ENCODE results near the gene GJC2.

The GJC2 gene

DNA sequence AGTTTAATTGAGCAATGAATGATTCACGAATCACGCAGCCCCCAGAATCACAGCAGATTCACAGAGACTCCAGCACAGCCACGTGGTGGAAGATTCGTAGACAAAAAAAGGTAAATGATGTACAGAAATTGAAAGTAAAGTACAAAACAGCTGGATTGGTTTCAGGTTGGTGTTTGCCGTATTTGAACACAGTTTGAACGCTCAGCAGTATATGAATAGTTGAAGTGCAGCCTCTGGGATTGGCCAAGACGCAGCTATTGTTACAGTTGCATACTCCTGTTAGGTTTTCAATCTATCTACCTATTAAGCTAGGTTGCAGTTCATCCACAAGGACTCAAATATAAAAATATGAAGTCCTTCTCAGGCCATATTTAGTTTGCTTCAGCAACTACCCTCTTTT, 37.6 kb upstream of the GJC2 start:
- in situ Hi-C loops (cut with HindIII; ENCODE audit: low sequenced_read_pairs) = no loop called here

DNA sequence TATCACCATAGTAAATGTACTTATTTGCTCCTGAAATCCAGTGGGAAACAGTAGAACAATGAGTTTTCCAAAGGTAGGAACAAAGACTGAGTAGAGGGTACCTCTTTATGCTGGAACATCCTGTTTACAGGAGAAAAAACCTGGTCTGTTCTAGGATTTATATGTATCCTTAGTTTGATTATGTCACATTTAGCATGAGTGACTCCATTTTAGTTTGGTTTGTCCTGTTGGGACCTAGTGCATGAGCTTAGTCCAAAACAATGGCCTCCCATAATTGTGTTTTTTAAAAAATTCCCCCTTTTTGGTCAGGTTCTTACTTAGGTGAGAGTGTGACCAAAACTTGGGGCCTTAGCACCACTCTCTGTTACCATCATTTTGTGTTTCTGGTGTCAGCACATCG, 37.1 kb upstream of the GJC2 start:
- in situ Hi-C loops (cut with HindIII; ENCODE audit: low sequenced_read_pairs) = no loop called here

DNA sequence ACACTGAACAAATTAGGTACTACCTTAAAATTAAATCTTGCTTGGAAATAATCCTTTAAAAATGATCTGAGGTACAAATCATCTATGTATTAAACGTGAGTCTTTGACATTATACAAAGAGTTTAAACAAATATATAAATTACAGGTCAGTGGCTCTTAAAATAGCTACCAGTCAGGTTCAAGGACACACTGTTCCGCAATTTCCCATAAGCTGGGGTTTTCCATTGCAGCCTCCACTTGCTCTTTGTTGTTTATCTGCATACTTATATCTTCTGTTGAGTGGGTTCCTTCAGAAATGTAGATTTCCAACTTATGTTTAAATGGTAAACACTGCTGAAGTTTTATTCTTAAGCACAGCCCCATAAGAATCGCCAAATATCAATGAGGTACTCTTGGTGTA, 34.9 kb upstream of the GJC2 start:
- in situ Hi-C loops (cut with HindIII; ENCODE audit: low sequenced_read_pairs) = no loop called here

DNA sequence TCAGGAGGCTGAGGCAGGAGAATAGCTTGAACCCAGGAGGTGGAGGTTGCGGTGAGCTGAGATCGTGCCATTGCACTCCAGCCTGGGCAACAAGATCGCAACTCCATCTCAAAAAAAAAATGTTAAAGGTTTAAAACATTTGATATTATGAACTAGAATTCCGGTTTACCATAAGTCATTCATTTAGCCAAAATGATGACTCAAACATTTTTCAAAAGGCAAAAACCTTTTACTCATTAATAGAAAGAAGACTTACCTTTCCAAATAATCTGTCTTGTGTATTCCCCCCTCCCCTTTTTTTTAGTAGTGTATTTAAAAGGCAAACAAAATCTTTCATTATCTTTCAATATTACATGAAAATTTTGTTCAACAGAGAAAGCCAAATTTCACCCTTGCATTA, 32.4 kb upstream of the GJC2 start:
- in situ Hi-C loops (cut with HindIII; ENCODE audit: low sequenced_read_pairs) = no loop called here

DNA sequence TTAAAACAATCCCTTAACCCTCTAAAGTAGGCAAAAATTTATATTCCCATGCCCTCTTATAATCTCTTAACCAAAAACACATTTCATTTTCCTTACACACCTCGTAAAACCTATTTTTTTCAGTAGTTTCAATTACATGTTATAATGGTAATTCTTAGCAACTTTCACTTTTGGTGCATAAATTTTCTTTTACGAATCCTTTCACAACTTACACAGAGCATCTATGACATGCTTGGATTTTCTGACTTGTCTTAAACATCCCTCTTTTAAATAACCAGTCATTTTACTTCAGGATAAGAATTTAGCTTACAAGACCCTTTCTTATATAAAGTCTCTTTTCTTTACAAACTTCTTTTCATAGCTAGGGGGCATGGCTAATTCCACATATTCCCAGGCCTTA, 31.7 kb upstream of the GJC2 start:
- in situ Hi-C loops (cut with HindIII; ENCODE audit: low sequenced_read_pairs) = no loop called here

DNA sequence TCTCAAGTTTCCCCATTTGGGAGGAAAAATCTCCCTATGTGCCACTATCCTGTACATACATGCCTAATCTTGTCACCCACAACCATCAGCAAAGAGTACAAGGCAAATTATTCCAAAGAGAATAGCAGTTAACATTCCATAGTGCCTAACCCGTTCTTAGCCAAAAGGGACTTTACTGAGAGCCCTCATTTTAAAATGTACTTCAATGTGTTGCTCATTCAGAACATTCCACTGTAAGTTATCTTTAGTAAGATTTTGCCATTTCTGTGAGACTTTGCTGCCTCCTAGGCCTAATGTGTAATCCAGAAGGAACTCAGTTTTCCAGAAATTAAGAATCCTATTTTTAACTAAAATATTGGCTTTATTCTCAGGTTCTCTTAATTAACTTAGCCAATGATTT, 29.4 kb upstream of the GJC2 start:
- in situ Hi-C loops (cut with HindIII; ENCODE audit: low sequenced_read_pairs) = no loop called here

DNA sequence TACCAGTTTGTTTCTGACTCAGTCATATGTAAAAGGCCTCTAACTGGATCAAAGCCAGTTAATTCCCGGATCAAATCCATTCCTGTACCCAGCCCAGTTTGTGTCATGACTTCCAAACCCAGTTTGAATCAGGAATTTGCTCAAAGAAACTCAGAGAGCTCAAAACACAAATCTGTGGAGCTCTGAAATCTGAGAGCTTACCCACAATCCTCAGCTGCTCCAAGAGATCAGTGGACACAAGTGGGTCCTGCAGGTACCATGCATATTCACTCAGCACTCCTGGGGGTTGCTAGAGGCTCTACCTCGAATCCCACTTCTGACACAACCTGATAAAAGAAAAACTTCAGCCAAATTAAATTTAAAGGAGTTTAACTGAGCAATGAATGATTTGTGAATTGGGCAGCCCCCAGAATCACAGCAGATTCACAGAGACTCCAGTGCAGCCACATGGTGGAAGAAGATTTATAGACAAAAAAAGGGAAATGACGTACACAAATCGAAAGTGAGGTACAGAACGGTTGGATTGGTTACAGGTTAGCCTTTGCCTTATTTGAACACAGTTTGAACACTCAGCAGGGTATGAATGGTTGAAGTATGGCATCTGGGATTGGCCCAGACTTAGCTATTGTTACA, 28.8 kb upstream of the GJC2 start:
- in situ Hi-C loops (cut with HindIII; ENCODE audit: low sequenced_read_pairs) = no loop called here

DNA sequence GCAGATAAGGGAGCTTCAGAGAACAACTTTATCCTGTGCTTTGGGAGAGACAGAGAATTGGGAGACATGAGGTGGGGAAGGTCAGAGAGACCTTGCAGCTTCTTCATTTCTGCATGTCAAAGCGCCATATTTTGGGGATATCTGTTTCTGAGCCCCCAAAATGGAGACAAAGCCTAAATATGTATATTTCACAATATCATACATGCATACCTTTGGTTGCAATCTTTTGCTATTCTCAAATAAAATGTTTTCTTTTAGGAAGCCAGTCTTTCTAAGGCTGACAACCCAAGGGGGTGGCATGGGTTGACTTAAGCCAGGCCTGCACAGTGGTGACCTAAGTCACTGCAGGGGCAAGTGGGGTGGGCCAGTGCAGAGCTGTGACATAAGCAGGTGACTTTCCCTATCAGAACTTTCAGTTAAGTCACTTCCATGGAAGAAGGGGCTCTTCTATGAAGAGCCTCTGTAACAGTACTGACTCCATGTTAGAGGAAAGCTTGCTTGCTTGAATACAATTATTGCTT, 26.7 kb upstream of the GJC2 start:
- in situ Hi-C loops (cut with HindIII; ENCODE audit: low sequenced_read_pairs) = no loop called here

DNA sequence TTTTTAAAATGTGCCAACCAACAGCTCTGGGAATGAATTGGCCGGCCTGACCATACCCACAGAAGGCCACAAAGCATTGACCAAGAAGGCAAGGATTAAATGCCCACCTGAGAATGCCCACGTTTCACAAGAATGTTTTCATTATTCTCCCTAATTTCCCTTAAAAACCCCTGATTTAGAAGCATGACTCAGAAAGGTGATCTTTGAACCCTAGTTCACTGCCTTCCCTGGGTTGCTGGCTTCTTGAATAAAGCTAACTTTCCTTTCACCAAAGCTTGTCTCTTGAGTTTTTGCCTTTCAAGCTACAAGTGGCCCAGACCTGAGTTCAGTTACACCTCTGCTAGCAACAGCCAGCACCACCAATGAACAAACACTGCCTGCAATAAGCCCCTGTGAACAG, 26.2 kb upstream of the GJC2 start:
- in situ Hi-C loops (cut with HindIII; ENCODE audit: low sequenced_read_pairs) = no loop called here

DNA sequence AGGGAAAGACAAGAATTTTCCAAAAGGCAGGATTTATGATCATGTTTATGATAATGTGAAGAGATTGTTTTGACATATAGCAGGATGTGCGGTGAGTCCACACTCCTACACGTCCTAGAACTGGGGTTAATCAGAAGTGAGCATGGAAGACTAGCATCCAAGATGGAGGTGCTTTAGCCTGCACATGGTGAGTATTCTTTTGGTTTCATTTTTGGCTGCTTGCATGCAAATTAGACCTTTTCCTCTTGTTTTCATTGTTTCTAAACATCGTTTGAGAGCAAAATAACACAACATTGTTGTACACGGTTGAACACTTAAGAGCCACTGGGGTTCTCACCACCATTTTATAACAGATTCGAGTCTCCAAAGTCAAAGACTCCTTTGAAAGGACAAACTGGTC, 24.5 kb upstream of the GJC2 start:
- in situ Hi-C loops (cut with HindIII; ENCODE audit: low sequenced_read_pairs) = no loop called here

DNA sequence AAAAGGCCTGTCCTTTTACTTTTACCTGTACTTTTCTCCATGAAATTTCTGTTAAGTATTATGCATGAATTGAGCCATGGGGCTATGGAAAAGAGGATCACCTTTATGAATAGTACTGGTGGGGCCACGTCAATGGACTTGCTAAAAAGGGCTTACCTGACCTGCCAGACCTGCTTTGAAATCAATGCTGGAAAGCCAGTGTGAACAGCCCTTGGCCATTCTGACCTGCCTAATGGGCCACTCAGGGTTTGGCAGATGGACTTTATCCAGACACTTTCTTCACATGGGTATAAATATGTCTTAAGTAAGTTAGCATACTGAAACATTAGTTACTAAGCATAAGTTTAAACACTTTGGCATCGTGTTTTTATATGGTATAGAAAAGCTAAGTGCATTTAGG, 18.0 kb upstream of the GJC2 start:
- in situ Hi-C loops (cut with HindIII; ENCODE audit: low sequenced_read_pairs) = no loop called here

DNA sequence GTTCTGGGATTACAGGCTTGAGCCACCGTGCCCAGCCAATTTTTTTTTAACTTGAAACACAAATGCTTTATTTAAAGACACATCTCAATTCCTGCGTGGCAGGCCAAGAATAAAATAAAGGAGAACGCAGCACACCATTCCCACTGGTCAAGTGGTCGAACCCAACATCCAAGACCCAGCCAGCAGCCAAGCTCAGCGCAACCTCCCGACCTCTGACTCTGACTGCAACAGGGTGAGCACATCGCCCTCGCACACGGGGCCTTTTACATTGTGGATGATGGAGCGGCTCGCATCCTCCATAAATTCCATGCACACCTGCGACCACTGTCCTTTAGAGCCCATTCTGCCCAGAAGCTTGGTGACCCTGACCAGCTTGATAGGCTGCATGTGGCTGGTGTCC, 15.1 kb upstream of the GJC2 start:
- in situ Hi-C loops (cut with HindIII; ENCODE audit: low sequenced_read_pairs) = no loop called here

DNA sequence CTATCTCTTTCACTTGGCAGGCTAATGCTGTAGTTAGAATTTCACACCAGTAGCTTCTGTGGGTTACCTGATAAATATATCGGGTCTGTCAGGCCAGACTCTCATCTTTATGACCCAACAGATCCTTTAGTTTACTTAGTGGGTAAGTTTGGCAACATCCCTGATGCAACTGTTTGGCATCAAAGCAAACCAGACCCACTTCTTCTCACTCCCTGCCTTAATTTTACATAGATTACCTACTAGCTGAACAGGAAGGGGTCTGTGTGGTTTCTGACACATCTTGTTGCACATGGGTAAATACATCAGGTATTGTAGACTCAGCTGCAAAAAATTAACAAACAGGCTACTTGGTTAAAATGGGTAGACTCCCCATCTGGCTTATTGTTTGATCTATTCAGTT, 12.8 kb upstream of the GJC2 start:
- in situ Hi-C loops (cut with HindIII; ENCODE audit: low sequenced_read_pairs) = loop anchor here (5.0 kb wide), 1 partner anchor 50 kb away; no protein-coding TSS in a partner anchor

DNA sequence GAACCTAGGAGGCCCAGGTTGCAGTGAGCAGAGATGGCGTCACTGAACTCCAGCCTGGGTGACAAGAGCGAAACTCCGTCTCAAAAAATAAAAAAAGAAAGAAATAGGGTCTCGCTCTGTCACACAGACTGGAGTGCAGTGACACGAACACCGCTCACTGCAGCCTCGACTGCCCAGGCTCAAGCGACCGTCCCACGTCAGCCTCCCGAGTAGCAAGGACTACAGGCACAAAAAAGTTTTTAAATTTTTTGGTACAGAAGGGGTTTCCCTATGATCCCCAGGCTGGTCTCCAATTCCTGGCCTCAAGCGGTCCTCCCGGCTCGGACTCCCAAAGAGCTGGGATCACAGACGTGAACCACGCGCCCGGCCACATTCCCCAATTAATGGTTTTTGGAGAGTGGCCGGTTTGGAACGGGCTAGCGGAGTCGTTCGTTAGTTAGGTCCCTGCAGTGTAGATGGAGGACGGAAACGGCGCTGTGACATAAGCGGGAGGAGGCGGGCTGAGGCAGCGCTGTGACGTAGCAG, 10.3 kb upstream of the GJC2 start:
- in situ Hi-C loops (cut with HindIII; ENCODE audit: low sequenced_read_pairs) = loop anchor here (5.0 kb wide), 1 partner anchor 48 kb away; no protein-coding TSS in a partner anchor

DNA sequence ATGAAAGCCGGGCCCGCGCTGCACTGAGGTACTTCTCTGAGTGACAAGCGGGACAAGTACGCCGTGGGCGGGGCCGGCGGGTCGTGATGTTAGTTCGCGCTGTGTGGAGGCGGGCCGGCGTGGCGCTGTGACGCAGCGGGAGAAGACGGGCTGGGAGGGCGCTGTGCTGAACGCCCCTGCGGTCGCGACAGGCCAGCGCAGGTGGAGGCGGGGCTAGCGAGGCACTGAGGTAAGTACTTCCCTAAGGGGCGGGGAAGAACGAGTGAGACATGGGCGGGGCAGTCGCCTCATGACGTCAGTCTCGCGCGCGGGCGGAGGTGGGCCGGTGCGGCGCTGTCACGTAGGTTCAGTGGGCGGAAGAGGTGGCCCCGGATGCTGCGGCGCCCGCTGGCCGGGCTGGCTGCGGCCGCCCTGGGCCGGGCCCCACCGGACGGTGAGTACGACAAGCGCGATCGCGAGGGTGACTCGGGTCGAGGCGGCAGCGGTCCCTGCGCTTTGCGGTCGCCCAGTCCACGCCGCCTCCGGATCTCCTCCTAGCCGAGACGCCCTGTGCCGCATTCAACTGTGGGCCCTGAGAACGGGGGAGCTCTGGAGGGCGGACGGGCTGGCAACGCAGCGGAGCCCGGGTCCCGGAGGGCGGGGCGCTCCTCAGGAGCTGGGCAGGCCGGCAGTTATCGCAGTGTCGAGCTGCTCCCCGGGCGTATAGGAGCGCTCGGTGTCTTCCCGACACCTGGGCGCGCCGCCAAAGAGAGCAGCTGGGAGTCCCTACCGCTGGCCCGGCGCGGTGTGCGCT, 9.6 kb upstream of the GJC2 start, which contains the start of gene GUK1:
Gene GUK1 (plus strand): TSS at position 349 of the 793 bp plus-strand sequence. CDS start 24 bp downstream, at position 373.
- in situ Hi-C loops (cut with HindIII; ENCODE audit: low sequenced_read_pairs) = loop anchor here (5.0 kb wide), 1 partner anchor 47 kb away; no protein-coding TSS in a partner anchor

DNA sequence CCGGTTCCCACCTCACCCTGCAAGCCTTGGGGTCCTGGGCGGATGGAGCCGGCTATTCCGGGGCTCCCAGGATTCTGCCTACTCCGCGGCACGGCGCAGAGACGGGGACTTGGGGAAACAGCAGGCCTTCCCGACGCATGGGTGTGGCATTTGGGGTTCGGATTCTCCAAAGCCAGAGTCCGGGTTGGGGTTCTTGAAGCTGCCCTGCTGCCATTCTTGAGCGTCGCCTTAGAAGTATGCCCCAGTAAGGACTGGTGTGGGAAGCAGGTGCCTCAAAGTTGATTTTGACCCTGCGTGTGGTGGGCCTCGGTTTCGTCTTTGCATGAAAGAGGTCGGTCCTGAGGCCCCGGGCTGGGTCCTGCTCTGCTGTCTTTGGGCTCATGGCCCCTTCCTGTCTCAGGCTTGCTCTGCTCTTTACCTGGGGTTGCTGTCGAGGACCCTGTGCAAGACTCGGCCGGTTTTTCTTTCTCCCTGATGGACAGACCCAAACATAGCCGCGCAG, 9.0 kb upstream of the GJC2 start:
- in situ Hi-C loops (cut with HindIII; ENCODE audit: low sequenced_read_pairs) = no loop called here

DNA sequence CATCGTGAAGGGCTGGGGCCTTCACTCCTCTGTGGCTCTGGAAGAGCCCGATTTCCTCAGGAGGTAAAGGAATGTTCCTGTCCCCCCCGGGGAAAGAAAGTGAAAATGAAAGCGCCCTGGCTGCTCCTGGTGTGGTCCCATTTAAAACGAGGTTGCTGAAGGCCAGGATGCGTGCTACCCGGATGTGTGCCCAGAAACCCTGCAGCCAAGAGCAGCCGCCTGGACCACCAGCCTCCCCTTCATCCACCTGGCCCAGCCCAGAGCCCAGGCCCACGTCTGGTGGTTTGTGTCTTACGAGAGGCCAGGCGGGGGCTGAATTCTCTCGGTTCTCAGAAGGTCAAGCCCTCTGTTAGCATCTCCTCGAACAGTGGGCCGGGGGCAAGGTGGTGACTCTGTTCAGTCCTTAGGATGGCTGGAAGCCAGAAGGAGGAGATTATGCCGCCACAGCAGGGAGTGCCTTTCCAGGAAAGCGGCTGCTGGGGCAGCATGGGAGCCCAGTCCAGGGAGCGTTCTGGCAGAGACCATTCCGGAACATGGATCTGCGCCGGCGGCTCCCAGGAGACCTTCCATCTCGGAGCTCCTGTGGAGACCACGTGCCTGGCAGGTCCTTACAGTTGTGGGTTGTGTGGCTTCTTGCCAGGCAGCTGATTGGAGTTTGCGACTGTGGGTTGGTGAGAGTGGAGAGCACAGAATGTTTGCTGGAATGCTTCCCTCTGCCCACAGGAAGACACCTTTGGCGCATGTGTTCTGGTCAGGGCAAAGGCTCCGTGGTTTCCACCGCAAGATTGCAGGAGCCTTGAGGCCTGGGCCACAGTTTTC, 8.3 kb upstream of the GJC2 start:
- in situ Hi-C loops (cut with HindIII; ENCODE audit: low sequenced_read_pairs) = no loop called here

DNA sequence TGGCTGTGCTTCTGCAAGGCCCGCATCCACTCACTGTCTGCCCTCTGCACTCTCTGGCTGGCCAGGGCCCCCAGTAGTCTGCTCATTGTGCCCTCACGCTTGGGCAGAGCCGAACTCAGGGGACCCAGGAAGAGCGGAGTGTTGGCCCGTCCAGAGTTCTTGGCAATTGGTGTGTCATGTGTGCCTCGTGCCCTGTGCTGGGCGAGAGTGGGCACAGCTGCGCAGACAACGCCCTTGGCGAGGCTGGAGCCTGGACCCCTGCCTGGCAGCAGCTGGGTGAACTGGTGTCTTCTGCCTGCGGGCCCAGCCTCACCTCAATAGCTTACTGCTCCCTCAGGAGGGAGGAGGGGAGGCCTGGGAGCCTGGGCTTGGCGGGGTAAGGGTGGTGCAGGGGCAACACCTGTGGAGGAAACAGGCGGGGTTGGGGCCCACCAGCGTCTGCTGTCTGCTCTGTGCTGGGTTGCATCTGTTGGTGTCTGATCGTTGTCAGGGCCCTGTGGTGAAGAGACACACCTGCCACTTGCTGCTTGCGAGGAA, 7.5 kb upstream of the GJC2 start:
- in situ Hi-C loops (cut with HindIII; ENCODE audit: low sequenced_read_pairs) = no loop called here

DNA sequence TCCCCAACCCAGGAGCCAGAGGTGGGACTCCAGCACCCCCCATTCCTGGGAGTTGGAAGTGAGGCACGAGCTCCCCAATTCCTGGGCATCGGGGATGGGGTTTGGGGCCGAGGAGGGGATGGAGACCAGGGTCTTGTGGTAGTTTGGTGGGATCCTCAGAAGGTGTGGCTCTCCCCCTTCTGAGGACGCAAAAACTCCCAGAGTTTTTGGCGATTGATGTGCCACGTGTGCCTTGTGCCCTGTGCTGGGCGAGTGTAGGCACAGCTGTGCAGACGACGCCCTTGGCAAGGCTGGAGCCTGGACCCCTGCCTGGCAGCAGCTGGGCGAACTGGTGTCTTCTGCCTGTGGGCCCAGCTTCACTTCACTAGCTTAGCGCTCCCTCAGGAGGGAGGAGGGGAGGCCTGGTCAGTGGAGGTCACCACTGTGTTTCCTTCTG, 7.0 kb upstream of the GJC2 start:
- in situ Hi-C loops (cut with HindIII; ENCODE audit: low sequenced_read_pairs) = no loop called here

DNA sequence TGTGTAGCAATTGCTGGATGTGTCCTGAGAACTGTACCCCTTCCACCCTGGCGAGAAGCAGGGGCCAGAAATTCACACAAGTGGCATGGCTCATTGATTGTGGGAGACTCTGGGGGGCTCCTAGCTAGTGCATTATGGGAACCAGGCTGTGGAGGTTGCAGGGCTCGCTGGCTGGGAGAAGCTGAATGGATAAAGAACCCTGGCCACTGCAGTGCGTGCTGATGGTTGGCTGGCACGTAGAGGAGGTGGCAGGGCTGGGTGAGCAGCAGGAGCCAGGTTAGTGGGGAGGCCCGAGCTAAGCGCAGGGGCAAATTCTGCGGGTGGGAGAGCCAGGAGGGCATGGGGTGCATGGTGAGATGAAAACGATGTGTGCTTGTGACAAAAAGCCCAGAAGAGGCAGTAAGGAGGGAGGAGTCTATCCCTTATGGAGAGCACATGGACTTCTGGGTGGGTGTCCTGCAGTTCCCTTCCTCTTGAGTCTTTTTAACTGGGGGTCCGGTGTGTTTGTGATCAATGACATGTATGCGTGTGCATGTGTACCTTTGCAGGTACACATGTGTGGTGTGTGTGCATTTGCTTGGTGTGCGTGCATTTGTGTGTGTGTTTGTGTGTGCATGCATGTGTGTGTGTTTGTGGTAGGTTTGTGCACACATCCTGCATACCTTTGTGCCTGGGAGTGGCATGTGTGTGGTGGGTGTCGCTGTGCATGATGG, 6.1 kb upstream of the GJC2 start:
- in situ Hi-C loops (cut with HindIII; ENCODE audit: low sequenced_read_pairs) = no loop called here

Data from endothelial cell of hepatic sinusoid (primary cell).